GM12891 (cell line): ENCODE results near the gene CAB39.

Experiments used
- PAX5 ChIP-seq: IDR thresholded peaks from 2 replicates; pipeline ENCODE4 v1.6.1; 2011; ENCODE audit warnings: low read length, moderate library complexity, mild to moderate bottlenecking; ENCODE audit not compliant: insufficient read depth, severe bottlenecking
- POLR2A ChIP-seq: IDR thresholded peaks from 2 replicates; pipeline ENCODE4 v1.6.1; 2011; ENCODE audit warnings: low read depth, low read length, control low read depth

GRCh38 chr2:230738924-230739323 lies 26.3 kb downstream of the CAB39 start:
- TF ChIP-seq POLR2A (no peak), PAX5 (no peak)
